Measurements from ENCODE around the gene CCL20. TPM values are rescaled to one million over a fixed set of nuclear protein-coding genes. Genes with fewer than 3 reads are reported as not detected.

CCL20 gene
- total and polyA plus RNA-seq, 2 of the 13 experiments (the other 11 are each of a cell fraction or from before 2014, with no cell fraction given) = 223 to 903 TPM

GRCh38 chr2:227827143-227827542 is 13.5 kb downstream of the CCL20 start:
- TF ChIP-seq NFYC (CRISPR knock-in tag; IDR thresholded peaks at IDR 0.05) = no peak
- 0 out of 2 replicates have a peak, but pooled peaks have one; percentile 52 for TF ChIP-seq ZNF263 (CRISPR knock-in tag; IDR thresholded peaks at IDR 0.05)
- no peak for TF ChIP-seq FOXC1 (CRISPR knock-in tag; IDR thresholded peaks at IDR 0.05; ENCODE audit: borderline replicate concordance)
- TF ChIP-seq TBP (CRISPR knock-in tag; IDR thresholded peaks at IDR 0.05) = no peak
- no peak for TF ChIP-seq ZNF280B (CRISPR knock-in tag; IDR thresholded peaks at IDR 0.05; ENCODE audit: borderline replicate concordance)
- TF ChIP-seq ZSCAN25 (CRISPR knock-in tag; IDR thresholded peaks at IDR 0.05) = 0 out of 2 replicates have a peak, but pooled peaks have one; percentile 22
- TF ChIP-seq LCORL (IDR thresholded peaks at IDR 0.05) = no peak
- no peak for TF ChIP-seq LCORL (CRISPR knock-in tag; IDR thresholded peaks at IDR 0.05)
- TF ChIP-seq ZSCAN9 (CRISPR knock-in tag; IDR thresholded peaks at IDR 0.05; ENCODE audit: borderline replicate concordance) = no peak
- no peak for TF ChIP-seq ZBED4 (CRISPR knock-in tag; IDR thresholded peaks at IDR 0.05; ENCODE audit: borderline replicate concordance)
- no peak for TF ChIP-seq NFE2L2 (IDR thresholded peaks at IDR 0.05; ENCODE audit: low read length)
- TF ChIP-seq ZNF180 (CRISPR knock-in tag; IDR thresholded peaks at IDR 0.05; ENCODE audit: borderline replicate concordance, low read depth) = no peak
- TF ChIP-seq IRF9 (CRISPR knock-in tag; IDR thresholded peaks at IDR 0.05; ENCODE audit: borderline replicate concordance) = no peak
- H3K27me3 ChIP-seq (ENCODE audit: control insufficient read depth in 1 of 2, insufficient read depth in 2 of 2, low read length in 2 of 2) = no peaks in the 10 kb centered on the region
- 95% methylated on average over 7 of the region's 7 CpGs for WGBS (ENCODE audit: low lambda C conversion rate)
- H3K4me2 ChIP-seq (ENCODE audit: low read depth, low read length) = no peak overlapping the region
- DNase-seq (ENCODE audit: low spot score) (no peak), ATAC-seq (no peak), FAIRE-seq (no peak)
- H3K79me2 ChIP-seq (ENCODE audit: insufficient read depth, low read length) = no peaks in the 10 kb centered on the region
- no peak overlapping the region for H3K9ac ChIP-seq (ENCODE audit: insufficient read depth, low read depth, low read length)
- CTCF ChIA-PET (ENCODE audit: low intra/inter-chr PET ratio, low total read pairs) = no interaction called here
- POLR2A ChIA-PET = interaction anchor here (1.1 kb wide), 1 partner anchor 9 kb away, joined by 3 read pairs; no protein-coding TSS in a partner anchor
- peaks cover 44% of the 10 kb centered on the region for H3K4me1 ChIP-seq (ENCODE audit: insufficient read depth, low read length)
- no peaks in the 10 kb centered on the region for H3K9me3 ChIP-seq (ENCODE audit: low read length)
- H3K36me3 ChIP-seq (replicated peaks in 1 of 2; ENCODE audit: control insufficient read depth in 1 of 2, insufficient read depth in 2 of 2, low read length in 2 of 2) = no peaks in the 10 kb centered on the region
- no peak overlapping the region for H3K4me3 ChIP-seq (replicated peaks in 1 of 3; ENCODE audit: insufficient read depth in 1 of 3, low read depth in 2 of 3, low read length in 3 of 3)
- in situ Hi-C loops (cut with HindIII; ENCODE audit: extremely low pct_ligation_motif_present, low pct_unique_long_range_greater_than_20kb) = no loop called here
- no peak overlapping the region for H2AFZ ChIP-seq (ENCODE audit: low read length)
- BruUV-seq (replicated peaks) = no TSS peak
- H3K27ac ChIP-seq (ENCODE audit: extremely low read length, insufficient read depth, low read length) = no peak overlapping the region
- intact Hi-C loops (cut with micrococcal nuclease; ENCODE audit: unreplicated experiment) = no loop called here
- no peaks in the 10 kb centered on the region for H4K20me1 ChIP-seq (ENCODE audit: insufficient read depth, low read length)
